Measurements from ENCODE around the gene MSS51.
"Not testable (repeated sequence)": the region's sequence is repeated elsewhere in the genome, so short reads cannot be mapped to it uniquely, and the experiment has no call there.

MSS51 gene

DNA sequence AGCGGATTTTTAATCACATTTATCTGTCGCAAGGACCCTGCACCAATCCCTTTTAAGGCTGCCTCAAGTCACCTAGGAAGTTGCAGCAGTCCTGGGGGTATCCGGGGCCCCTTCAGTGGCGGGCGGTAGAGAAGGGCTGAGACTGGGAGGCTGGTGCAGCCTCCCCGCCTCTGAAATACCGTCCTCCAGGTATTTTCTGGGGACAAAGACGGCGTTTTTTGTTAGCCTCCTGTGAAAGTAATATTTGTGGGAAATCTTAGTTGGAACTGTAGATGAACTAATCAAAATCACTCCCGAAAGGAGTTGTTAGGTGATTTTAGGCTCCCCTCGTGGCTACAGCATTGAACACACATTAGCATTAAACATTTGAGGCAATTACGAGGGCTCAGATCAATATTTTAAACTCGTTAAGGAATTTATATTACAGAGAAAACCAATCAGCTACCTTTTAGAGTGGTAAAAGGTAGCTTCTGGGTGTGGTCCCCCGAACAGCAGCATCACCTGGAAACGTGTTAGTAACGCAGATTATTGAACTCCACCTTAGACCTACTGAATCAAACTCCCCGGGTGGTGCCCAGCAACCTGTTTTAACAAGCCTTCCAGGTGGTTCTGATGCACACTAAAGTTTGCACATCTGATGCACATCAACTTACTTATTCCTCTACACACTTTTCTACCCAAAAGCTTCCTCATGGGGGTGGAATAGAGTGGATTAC is 19.0 kb downstream of the MSS51 start:
- no peak for DNase-seq (ENCODE audit: low read depth)

DNA sequence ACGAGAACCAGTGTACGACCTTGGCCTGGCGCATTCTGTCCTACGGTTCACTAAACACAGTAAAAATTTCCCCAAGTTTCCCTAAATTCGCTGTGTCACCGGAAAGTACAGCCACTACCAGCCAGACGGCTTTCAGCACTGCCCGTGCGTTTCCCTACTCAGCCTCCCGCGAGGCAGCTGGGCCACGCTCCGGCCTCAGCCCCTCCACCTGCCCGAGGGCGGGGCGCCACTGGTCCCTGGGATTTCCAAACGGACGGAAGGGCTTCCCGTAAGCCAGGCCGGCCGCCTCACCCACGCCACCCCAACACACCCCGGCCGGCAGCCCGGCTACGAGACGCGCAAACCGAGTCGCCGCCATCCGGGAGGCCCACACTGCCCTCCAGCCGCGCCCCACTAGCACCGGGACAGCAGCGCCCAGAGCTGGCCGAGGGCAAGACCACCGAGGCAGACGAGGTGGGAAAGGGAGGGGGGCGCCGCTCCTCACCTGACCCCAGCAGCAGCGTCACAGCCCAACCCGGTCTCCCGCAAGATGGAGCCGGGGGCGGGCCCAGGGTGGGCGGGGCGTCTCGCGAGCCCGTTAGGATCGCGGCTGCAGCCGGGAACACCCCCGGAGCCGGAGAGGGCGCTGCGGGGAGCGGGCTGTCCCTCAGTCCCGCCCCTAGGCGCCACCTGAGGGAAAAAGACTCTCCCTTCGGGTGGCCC is 19.7 kb downstream of the MSS51 start, which contains the start of gene ANXA7:
ANXA7 (minus strand) TSS at position 531 of the 702 bp plus-strand sequence. CDS start 13,202 bp downstream, outside the sequence.
- DNase-seq (ENCODE audit: low read depth) = peak; percentile 68

DNA sequence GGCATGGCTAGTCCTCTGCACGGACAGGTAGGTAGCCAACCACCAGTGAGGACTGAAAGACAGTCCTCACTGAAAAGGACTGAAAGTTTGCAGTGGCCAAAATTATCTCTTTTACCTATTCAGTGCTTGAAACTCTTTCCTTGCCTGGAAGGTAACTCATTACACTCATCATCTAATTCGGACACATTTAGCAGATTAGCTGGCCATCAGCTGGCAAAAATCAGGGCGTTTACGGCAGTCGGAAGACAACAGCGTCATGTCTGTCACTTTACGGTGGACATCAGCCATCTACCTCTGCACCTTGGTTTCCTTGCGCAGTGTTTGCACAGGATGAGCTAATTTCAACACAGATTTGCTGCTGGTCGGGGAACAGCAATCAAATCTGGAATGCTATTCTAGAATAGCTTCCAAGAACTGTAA is 20.2 kb downstream of the MSS51 start:
- DNase-seq (ENCODE audit: low read depth) = peak; percentile 12

DNA sequence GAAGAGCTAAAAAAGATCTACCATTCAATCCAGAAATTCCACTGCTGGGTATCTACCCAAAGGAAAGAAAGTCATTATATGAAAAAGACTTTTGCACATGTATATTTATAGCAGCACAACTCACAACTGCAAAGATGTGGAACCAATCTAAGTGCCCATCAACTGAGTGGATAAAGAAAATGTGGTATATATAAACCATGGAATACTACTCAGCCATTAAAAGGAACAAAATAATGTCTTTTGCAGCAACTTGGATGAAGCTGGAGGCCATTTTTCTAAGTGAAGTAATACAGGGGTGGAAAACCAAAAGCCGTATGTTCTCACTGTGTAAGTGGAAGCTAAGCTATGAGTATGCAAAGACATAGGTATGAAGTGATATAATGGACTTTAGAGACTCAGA is 22.5 kb downstream of the MSS51 start:
- DNase-seq (ENCODE audit: low read depth) = no peak

- DNase-seq (ENCODE audit: low read depth) = no peak
These were observed 24.3 kb downstream of the MSS51 start for GRCh38 chr10:73408978-73409521.

DNA sequence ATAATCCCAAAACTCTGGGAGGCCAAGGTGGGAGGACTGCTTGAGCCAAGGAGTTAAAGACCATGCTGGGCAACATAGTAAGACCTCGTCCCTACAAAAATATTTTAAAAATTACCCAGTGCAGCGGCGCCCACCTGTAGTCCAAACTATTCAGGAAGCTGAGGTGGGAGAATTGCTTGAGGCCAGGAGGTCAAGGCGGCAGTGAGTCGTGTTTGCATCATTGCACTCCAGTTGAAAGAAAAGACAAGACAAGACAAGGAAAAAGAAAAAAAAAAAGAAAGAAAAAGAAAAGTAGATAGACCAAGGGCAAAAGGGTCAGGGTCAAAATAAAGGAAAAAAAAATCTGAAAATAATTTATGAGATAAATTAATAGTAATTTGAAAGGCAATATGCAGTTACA is 25.3 kb downstream of the MSS51 start:
- DNase-seq (ENCODE audit: low read depth) = no peak

DNA sequence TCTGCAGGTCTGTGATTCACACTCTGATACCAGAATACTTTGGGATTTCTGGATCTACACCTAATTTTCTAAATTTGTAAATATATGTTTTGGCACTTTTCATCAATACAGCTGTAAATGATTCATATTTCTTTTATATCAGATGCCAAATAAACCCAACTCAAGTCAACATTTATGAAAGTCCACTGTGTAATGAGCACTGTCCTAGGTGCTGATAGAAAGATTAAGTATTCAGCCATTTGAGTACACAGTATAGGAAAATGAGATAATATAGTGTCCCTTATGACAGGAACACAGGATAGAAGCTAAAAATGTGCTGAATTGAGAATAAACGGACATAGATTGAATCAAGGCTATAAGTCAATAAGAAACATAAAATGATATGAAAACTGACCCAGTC is 25.9 kb downstream of the MSS51 start:
- no peak for DNase-seq (ENCODE audit: low read depth)

- no peak for DNase-seq (ENCODE audit: low read depth)
These were observed 26.5 kb downstream of the MSS51 start for GRCh38 chr10:73406846-73407245.

DNA sequence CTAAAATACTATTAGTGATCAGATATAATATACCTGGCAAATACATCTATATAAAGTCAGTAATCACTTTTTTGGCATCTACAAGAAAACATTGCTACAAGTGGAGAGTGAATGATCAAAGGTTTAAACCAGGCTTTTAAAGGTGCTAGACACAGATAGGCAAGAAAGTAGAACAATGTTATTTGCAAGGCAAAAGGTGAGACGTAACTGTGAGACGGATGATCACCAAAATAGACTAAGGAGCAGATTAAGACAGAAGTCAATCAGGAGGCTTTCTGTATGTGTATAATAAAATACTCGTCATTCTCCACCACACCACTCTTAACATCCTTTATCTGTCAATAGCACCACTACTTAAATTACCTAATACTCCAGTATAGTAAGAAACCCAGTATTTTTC is 27.8 kb downstream of the MSS51 start:
- no peak for DNase-seq (ENCODE audit: low read depth)

- no peak for DNase-seq (ENCODE audit: low read depth)
These were observed 28.7 kb downstream of the MSS51 start for GRCh38 chr10:73404690-73405089.

DNA sequence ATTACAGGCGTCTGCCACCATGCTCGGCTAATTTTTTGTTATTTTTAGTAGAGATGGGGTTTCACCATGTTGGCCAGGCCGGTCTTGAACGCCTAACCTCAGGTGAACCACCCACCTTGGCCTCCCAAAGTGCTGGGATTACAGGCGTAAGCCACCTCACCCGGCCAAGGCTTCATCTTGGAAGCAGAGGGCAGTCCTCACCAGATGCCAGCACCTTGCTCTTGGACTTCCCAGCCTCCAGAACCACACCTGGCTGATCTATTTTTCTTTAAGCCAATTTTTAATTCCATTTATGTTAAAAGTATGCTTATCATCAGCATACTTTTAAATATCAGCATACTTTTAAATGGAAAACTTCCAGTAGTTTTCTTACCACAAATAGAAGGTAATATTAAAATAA is 31.7 kb downstream of the MSS51 start:
- DNase-seq (ENCODE audit: low read depth) = no peak

- no peak for DNase-seq (ENCODE audit: low read depth)
These were observed 34.3 kb downstream of the MSS51 start for GRCh38 chr10:73399063-73399462.

DNA sequence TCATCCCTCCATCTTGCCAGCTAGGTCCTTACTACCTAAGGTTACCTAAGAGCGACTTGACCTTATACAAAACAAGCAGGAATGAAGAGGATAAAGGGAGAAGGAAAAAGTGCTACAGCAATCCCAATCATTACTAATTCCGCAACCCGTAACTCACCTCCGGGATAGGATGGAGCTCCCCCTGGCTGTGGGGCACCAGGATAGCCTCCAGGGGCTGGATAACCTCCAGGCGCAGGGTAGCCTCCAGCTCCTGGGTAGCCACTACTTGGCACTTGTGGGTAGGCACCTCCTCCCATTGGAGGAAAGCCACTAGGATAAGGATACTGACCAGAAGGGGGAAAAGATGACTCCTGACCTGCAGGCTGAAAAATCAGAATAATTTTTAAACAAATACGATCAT is 35.3 kb downstream of the MSS51 start:
- DNase-seq (ENCODE audit: low read depth) = no peak

DNA sequence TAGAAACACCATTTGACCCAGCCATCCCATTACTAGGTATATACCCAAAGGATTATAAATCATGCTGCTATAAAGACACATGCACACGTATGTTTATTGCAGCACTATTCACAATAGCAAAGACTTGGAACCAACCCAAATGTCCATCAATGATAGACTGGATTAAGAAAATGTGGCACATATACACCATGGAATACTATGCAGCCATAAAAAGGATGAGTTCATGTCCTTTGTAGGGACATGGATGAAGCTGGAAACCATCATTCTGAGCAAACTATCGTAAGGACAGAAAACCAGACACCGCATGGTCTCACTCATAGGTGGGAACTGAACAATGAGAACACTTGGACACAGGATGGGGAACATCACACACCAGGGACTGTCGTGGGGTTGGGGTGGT is 39.0 kb downstream of the MSS51 start:
- not testable (repeated sequence) for DNase-seq (ENCODE audit: low read depth)

DNA sequence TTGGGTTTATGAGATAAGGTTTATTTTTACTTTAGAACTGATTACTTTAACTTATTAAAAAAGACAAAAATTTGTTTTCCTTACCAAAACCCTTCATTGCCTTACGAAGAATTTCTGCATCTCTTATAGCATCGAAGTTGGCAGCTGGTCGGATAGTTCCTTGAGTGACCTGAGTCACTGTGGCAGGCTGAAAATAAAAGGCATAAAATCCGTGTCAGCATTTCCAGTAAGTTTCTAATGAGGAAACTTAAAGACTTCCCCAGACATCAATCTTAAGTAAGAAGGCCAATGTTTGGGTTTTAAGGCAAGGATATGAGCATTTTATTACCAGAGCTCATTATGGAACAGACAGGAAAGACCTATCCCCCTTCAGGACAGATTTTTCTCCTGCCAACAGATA is 45.1 kb downstream of the MSS51 start:
- no peak for DNase-seq (ENCODE audit: low read depth)

DNA sequence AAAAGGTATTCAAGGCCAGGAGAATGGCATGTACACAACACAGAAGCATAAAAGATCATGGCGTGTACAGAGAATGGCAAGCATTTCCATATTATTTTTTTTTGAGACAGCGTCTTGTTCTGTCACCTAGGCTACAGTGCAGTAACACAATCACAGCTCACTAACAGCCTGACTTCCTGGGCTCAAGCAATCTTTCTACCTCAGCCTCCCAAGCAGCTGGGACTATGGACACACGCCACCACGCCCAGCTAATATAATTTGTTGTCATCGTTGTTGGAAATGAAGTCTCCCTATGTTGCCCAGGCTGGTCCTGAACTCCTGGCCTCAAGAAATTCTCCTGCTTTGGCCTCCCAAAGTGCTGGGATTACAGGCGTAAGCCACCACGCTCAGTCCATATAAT is 46.8 kb downstream of the MSS51 start:
- no peak for DNase-seq (ENCODE audit: low read depth)

DNA sequence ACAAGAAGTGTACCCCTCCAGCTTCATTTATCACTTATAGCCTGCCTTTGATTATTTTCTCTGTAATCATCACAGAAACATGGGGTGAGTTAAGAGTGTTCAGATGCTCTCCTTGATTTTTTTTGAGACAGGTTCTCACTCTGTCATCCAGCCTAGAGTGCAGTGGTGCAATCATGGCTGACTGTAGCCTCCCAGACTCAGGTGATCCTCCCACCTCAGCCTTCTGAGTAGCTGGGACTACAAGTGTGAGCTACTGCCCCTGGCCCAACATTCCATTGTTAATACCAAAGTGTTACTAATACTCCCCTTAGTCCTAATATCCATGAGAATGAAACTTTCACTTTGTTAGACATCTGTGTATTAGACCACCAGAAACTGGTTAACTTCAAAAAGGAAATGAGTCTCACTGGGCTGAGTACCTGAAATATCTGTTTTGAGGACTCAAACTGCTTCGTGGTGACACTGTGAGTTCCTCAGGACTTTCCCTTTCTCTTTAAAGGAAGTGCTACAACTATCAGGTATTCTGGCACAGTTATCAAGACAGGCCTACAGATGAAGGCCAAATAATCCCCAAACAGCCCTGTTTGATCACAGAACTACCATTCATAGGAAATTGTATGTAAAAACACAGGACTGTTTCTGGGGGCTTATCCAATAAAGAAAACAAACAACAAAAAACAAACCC is 54.2 kb downstream of the MSS51 start:
- DNase-seq (ENCODE audit: low read depth) = no peak

GRCh38 chr10:73376679-73377078 is 56.7 kb downstream of the MSS51 start:
- DNase-seq (ENCODE audit: low read depth) = no peak
